IMR-90 (cell line): ENCODE measurements around the gene MEIS3. TPM values are rescaled to one million over a fixed set of nuclear protein-coding genes. Genes with fewer than 3 reads are reported as not detected.

ENCODE experiments used
- ATAC-seq: fragments of 200-7000 bp; cut with Tn5 transposase; 2 replicates; pipeline ENCODE4 v1.9.1; 2020; ENCODE audit warnings: low read depth, mild to moderate bottlenecking, moderate library complexity
- BruUV-seq: library from RNA; stranded (reverse); fragments of 400-500 nt; replicated peaks from 2 replicates; lab custom pipeline; 2021; lab: Mats Ljungman, UMichigan
- CTCF ChIA-PET: fragments of 300-600 bp; formaldehyde crosslinking; extraction: SDS; loops from one replicate; lab custom pipeline; 2021; ENCODE audit warnings: antibody characterized with exemption; lab: Yijun Ruan, JAX
- POLR2A ChIA-PET: fragments of 300-600 bp; sonication (Branson Sonifier 250); formaldehyde crosslinking; loops from one replicate; lab custom pipeline; 2022; ENCODE audit warnings: antibody characterized with exemption; ENCODE audit not compliant: unreplicated experiment; lab: Charles Lee
- DNase-seq: peaks from one replicate; pipeline ENCODE4 v3.0.0; 2013
- H2AFZ ChIP-seq: replicated peaks from 2 replicates; pipeline ENCODE3; 2013; ENCODE audit warnings: low read length, mild to moderate bottlenecking; ENCODE audit not compliant: poor library complexity
- H2AK5ac ChIP-seq: 2 replicates; pipeline ENCODE4 v1.6.1; 2013; ENCODE audit warnings: low read depth, low read length, inconsistent platforms
- H2AK9ac ChIP-seq: replicated peaks from 2 replicates; pipeline ENCODE3; 2013; ENCODE audit warnings: mild to moderate bottlenecking, low read depth, low read length, moderate library complexity; ENCODE audit not compliant: poor library complexity
- H2BK120ac ChIP-seq: 2 replicates; pipeline ENCODE4 v1.6.1; 2013; ENCODE audit warnings: low read depth, low read length, inconsistent platforms
- H2BK15ac ChIP-seq: 3 replicates; pipeline ENCODE4 v1.6.1; 2013; ENCODE audit warnings: low read depth, low read length, inconsistent platforms
- H2BK20ac ChIP-seq: 2 replicates; pipeline ENCODE4 v1.6.1; 2013; ENCODE audit warnings: low read depth, mild to moderate bottlenecking, inconsistent platforms, low read length, moderate library complexity
- H2BK5ac ChIP-seq: 2 replicates; pipeline ENCODE4 v1.6.1; 2013; ENCODE audit warnings: mild to moderate bottlenecking, low read depth, low read length, inconsistent platforms; ENCODE audit not compliant: poor library complexity, severe bottlenecking
- H3K14ac ChIP-seq: replicated peaks from 2 replicates; pipeline ENCODE4 v1.6.1; 2013; ENCODE audit warnings: low read depth, low read length, inconsistent platforms
- H3K18ac ChIP-seq: 2 replicates; pipeline ENCODE4 v1.6.1; 2013; ENCODE audit warnings: low read depth, low read length, control low read depth
- H3K23ac ChIP-seq: 2 replicates; pipeline ENCODE4 v1.6.1; 2013; ENCODE audit warnings: low read depth, low read length, inconsistent platforms
- H3K27ac ChIP-seq: 2 replicates; pipeline ENCODE4 v1.5.1; 2013; ENCODE audit warnings: mild to moderate bottlenecking, control low read depth, low read length; ENCODE audit not compliant: insufficient read depth
- H3K27me3 ChIP-seq: 2 replicates; pipeline ENCODE4 v1.6.1; 2013; ENCODE audit warnings: low read length; ENCODE audit not compliant: control insufficient read depth, insufficient read depth
- H3K36me3 ChIP-seq: 2 replicates; pipeline ENCODE4 v1.6.1; 2013; ENCODE audit warnings: low read length, mixed read lengths; ENCODE audit not compliant: control insufficient read depth, insufficient read depth
- H3K4ac ChIP-seq: 2 replicates; pipeline ENCODE4 v1.6.1; 2013; ENCODE audit warnings: low read depth, low read length, inconsistent platforms
- H3K4me1 ChIP-seq: 2 replicates; pipeline ENCODE4 v1.6.1; 2013; ENCODE audit warnings: low read length, mixed read lengths; ENCODE audit not compliant: control insufficient read depth, insufficient read depth
- H3K4me2 ChIP-seq: 2 replicates; pipeline ENCODE4 v1.6.1; 2013; ENCODE audit warnings: low read depth, mild to moderate bottlenecking, control low read depth, low read length, moderate library complexity
- H3K4me3 ChIP-seq: 2 replicates; pipeline ENCODE4 v1.5.1; 2013; ENCODE audit warnings: low read depth, mild to moderate bottlenecking, control low read depth, low read length, moderate library complexity; ENCODE audit not compliant: insufficient read depth
- H3K56ac ChIP-seq: 2 replicates; pipeline ENCODE4 v1.6.1; 2013; ENCODE audit warnings: low read length, inconsistent platforms; ENCODE audit not compliant: insufficient read depth; ENCODE audit errors: extremely low read depth
- H3K79me1 ChIP-seq, 2 experiments: 2 replicates each; pipeline ENCODE4 v1.6.1; 2013; ENCODE audit warnings: low read length in 2 of 2, inconsistent platforms in 1 of 2, low read depth in 1 of 2
- H3K9ac ChIP-seq: 2 replicates; pipeline ENCODE4 v1.6.1; 2013; ENCODE audit warnings: low read depth, low read length, control low read depth
- H3K9me1 ChIP-seq: 2 replicates; pipeline ENCODE4 v1.6.1; 2013; ENCODE audit warnings: low read length, inconsistent platforms; ENCODE audit not compliant: insufficient read depth
- H3K9me3 ChIP-seq: 2 replicates; pipeline ENCODE4 v1.6.1; 2013; ENCODE audit warnings: low read length; ENCODE audit not compliant: control insufficient read depth, insufficient read depth
- H4K20me1 ChIP-seq: 2 replicates; pipeline ENCODE4 v1.6.1; 2013; ENCODE audit warnings: low read length, inconsistent platforms; ENCODE audit not compliant: insufficient read depth
- H4K5ac ChIP-seq: 2 replicates; pipeline ENCODE4 v1.6.1; 2013; ENCODE audit warnings: mild to moderate bottlenecking, low read depth, low read length, control low read depth
- H4K8ac ChIP-seq, 2 experiments: 2 replicates each; pipeline ENCODE4 v1.6.1; 2013; ENCODE audit warnings: low read depth in 2 of 2, low read length in 2 of 2, control low read depth in 1 of 2, inconsistent platforms in 1 of 2
- H4K91ac ChIP-seq: 2 replicates; pipeline ENCODE4 v1.6.1; 2013; ENCODE audit warnings: low read depth, low read length, inconsistent platforms; ENCODE audit not compliant: insufficient read depth
- BHLHE40 ChIP-seq: fragments of 150-350 bp; IDR thresholded peaks from 2 replicates; pipeline ENCODE4 v1.6.1; 2016; ENCODE audit warnings: mild to moderate bottlenecking, low read depth, low read length
- CEBPB ChIP-seq: IDR thresholded peaks from 2 replicates; pipeline ENCODE4 v1.6.1; 2012; ENCODE audit warnings: low read depth, low read length, improper control_type of control experiment
- CHD1 ChIP-seq: IDR thresholded peaks from 2 replicates; pipeline ENCODE4 v1.6.1; 2012; ENCODE audit warnings: low read depth, low read length, improper control_type of control experiment
- FOS ChIP-seq: fragments of 150-350 bp; IDR thresholded peaks from 2 replicates; pipeline ENCODE4 v1.6.1; 2016; ENCODE audit warnings: low read depth, low read length
- MAFK ChIP-seq: IDR thresholded peaks from 2 replicates; pipeline ENCODE4 v1.6.1; 2012; ENCODE audit warnings: low read depth, low read length, improper control_type of control experiment
- MAZ ChIP-seq: IDR thresholded peaks from 2 replicates; pipeline ENCODE4 v1.6.1; 2012; ENCODE audit warnings: low read depth, mild to moderate bottlenecking, low read length, improper control_type of control experiment, moderate library complexity, borderline replicate concordance
- MXI1 ChIP-seq: IDR thresholded peaks from 2 replicates; pipeline ENCODE4 v1.6.1; 2012; ENCODE audit warnings: low read depth, mild to moderate bottlenecking, low read length, moderate library complexity, borderline replicate concordance
- NFE2L2 ChIP-seq: fragments of 150-350 bp; IDR thresholded peaks from 2 replicates; pipeline ENCODE4 v1.6.1; 2016; ENCODE audit warnings: low read depth, mild to moderate bottlenecking, low read length
- POLR2A ChIP-seq: IDR thresholded peaks from 2 replicates; pipeline ENCODE4 v1.6.1; 2012; ENCODE audit warnings: mild to moderate bottlenecking, low read depth, low read length
- RCOR1 ChIP-seq: IDR thresholded peaks from 2 replicates; pipeline ENCODE4 v1.6.1; 2012; ENCODE audit warnings: mild to moderate bottlenecking, low read length, improper control_type of control experiment; ENCODE audit not compliant: insufficient replicate concordance
- WGBS, 2 experiments: methylation state at CpG; one replicate each; pipeline versions ENCODE4 v1.1.5 to v1.1.7; 2013; ENCODE audit warnings: missing lambda C conversion rate in 2 of 2; ENCODE audit not compliant: insufficient read length in 1 of 2; ENCODE audit errors: extremely low coverage in 2 of 2; 5-methylcytosine and 5-hydroxymethylcytosine counted together
- dilution Hi-C: fragments of 300-500 bp; cut with HindIII; formaldehyde crosslinking; loops from one replicate; pipeline ENCODE4 v1.14.3; 2018; ENCODE audit warnings: low sequenced_read_pairs; ENCODE audit not compliant: unreplicated experiment
- in situ Hi-C: fragments of 300-500 bp; cut with MboI; formaldehyde crosslinking; loops from 3 replicates; pipeline ENCODE4 v1.14.3; 2019; ENCODE audit warnings: low sequenced_read_pairs, inconsistent platforms, mixed read lengths
- intact Hi-C: fragments of 100-400 bp; cut with micrococcal nuclease; formaldehyde crosslinking; loops from 2 replicates; pipeline ENCODE4 v1.10.0; 2022
- polyA plus RNA-seq, 3 experiments: library from polyadenylated mRNA; depleted of rRNA; stranded (reverse); fragments of >200 nt; gene quantifications; 2 replicates each; pipeline ENCODE4 v1.2.3, GENCODE V29; 2012; ENCODE audit warnings: low replicate concordance in 1 of 3
- total RNA-seq: library from RNA; depleted of rRNA; stranded (reverse); fragments of >200 nt; gene quantifications from 2 replicates; pipeline ENCODE4 v1.2.3, GENCODE V29; 2012
- TF ChIP-seq, protein P1 (sequence below): conservative IDR thresholded peaks from 2 replicates; pipeline ENCODE4 v1.5.1; 2012; ENCODE audit warnings: mild to moderate bottlenecking, low read depth, low read length, improper control_type of control experiment
- TF ChIP-seq, protein P2 (sequence below): fragments of 150-350 bp; IDR thresholded peaks from 2 replicates; pipeline ENCODE4 v1.6.1; 2017; ENCODE audit warnings: mild to moderate bottlenecking, antibody characterized with exemption, low read length, low read depth
- TF ChIP-seq, protein P3 (sequence below): fragments of 150-350 bp; IDR thresholded peaks from 2 replicates; pipeline ENCODE4 v1.6.1; 2016; ENCODE audit warnings: low read depth, mild to moderate bottlenecking, low read length, moderate library complexity, borderline replicate concordance

The MEIS3 gene
- total and polyA plus RNA-seq, 2 of the 4 experiments (the other 2 are of a cell fraction): 32.4 to 33.0 TPM

- H2BK20ac ChIP-seq: no peak overlapping the region
- no peak overlapping the region for H2BK15ac ChIP-seq
- H3K18ac ChIP-seq: no peak overlapping the region
- H2AK9ac ChIP-seq: no peak overlapping the region
- no peak overlapping the region for H3K9ac ChIP-seq
- H3K56ac ChIP-seq: no peak overlapping the region
- H2BK5ac ChIP-seq: no peak overlapping the region
- no peaks in the 10 kb centered on the region for H3K9me3 ChIP-seq
- no peak overlapping the region for H4K5ac ChIP-seq
- dilution Hi-C loops: no loop called here
- H3K4ac ChIP-seq: no peak overlapping the region
- no peak overlapping the region for H3K23ac ChIP-seq
- no peak overlapping the region for H3K4me3 ChIP-seq
- TF ChIP-seq CHD1 (no peak), RCOR1 (no peak), FOS (no peak), MXI1 (no peak), POLR2A (no peak), CEBPB (no peak), MAZ (no peak), NFE2L2 (no peak), MAFK (no peak), BHLHE40 (no peak)
- TF ChIP-seq, protein P1, sequence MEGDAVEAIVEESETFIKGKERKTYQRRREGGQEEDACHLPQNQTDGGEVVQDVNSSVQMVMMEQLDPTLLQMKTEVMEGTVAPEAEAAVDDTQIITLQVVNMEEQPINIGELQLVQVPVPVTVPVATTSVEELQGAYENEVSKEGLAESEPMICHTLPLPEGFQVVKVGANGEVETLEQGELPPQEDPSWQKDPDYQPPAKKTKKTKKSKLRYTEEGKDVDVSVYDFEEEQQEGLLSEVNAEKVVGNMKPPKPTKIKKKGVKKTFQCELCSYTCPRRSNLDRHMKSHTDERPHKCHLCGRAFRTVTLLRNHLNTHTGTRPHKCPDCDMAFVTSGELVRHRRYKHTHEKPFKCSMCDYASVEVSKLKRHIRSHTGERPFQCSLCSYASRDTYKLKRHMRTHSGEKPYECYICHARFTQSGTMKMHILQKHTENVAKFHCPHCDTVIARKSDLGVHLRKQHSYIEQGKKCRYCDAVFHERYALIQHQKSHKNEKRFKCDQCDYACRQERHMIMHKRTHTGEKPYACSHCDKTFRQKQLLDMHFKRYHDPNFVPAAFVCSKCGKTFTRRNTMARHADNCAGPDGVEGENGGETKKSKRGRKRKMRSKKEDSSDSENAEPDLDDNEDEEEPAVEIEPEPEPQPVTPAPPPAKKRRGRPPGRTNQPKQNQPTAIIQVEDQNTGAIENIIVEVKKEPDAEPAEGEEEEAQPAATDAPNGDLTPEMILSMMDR: no peak
- TF ChIP-seq, protein P2, sequence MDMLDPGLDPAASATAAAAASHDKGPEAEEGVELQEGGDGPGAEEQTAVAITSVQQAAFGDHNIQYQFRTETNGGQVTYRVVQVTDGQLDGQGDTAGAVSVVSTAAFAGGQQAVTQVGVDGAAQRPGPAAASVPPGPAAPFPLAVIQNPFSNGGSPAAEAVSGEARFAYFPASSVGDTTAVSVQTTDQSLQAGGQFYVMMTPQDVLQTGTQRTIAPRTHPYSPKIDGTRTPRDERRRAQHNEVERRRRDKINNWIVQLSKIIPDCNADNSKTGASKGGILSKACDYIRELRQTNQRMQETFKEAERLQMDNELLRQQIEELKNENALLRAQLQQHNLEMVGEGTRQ: no peak
- TF ChIP-seq, protein P3, sequence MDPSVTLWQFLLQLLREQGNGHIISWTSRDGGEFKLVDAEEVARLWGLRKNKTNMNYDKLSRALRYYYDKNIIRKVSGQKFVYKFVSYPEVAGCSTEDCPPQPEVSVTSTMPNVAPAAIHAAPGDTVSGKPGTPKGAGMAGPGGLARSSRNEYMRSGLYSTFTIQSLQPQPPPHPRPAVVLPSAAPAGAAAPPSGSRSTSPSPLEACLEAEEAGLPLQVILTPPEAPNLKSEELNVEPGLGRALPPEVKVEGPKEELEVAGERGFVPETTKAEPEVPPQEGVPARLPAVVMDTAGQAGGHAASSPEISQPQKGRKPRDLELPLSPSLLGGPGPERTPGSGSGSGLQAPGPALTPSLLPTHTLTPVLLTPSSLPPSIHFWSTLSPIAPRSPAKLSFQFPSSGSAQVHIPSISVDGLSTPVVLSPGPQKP: no peak
- no peak overlapping the region for H2AFZ ChIP-seq
- peaks cover 3% of the 10 kb centered on the region; the same call in 1 of the 2 replicates for H3K9me1 ChIP-seq
- ChIA-PET POLR2A (no interaction called here), CTCF (no interaction called here)
- BruUV-seq: no TSS peak
- no peak overlapping the region for H3K4me2 ChIP-seq
- no peaks in the 10 kb centered on the region for H3K27me3 ChIP-seq
- H3K36me3 ChIP-seq: peaks cover 49% of the 10 kb centered on the region
- H3K79me1 ChIP-seq: peaks cover 52 to 58% of the 10 kb centered on the region in 2 experiments
- in situ Hi-C loops: no loop called here
- H4K20me1 ChIP-seq: no peaks in the 10 kb centered on the region; the same call in 1 of the 2 replicates
- intact Hi-C loops: no loop called here
- H2BK120ac ChIP-seq: no peak overlapping the region
- DNase-seq (no peak), ATAC-seq (no peak)
- H3K4me1 ChIP-seq: no peaks in the 10 kb centered on the region; the same call in 1 of the 2 replicates
- no peak overlapping the region for H3K14ac ChIP-seq
- no peak overlapping the region for H3K27ac ChIP-seq
- H2AK5ac ChIP-seq: no peak overlapping the region
- H4K8ac ChIP-seq: no peak overlapping the region
- WGBS, 2 experiments: 94% methylated on average over 18 of the region's 24 CpGs; no CpG with 5 or more reads in 1 of the 2 experiments
- H4K91ac ChIP-seq: no peak overlapping the region
Measured at GRCh38 chr19:47353307-47353712, 66.0 kb downstream of the MEIS3 start.
